Endothelial cell of umbilical vein (primary cell): ENCODE measurements around the gene ZNF516. TPM values are rescaled to one million over a fixed set of nuclear protein-coding genes. Genes with fewer than 3 reads are reported as not detected.

Experiments used
- BruUV-seq: library from RNA; stranded (reverse); fragments of 400-500 nt; replicated peaks from 2 replicates; lab custom pipeline; 2021; lab: Mats Ljungman, UMichigan
- CTCF ChIA-PET: fragments of 300-600, 350-600 bp; sonication (Branson Sonifier 250); formaldehyde crosslinking; loops from one replicate; lab custom pipeline; 2021; ENCODE audit warnings: antibody characterized with exemption, inconsistent platforms; lab: Charles Lee
- POLR2A ChIA-PET: fragments of 300-600, 350-600 bp; sonication (Branson Sonifier 250); formaldehyde crosslinking; loops from one replicate; lab custom pipeline; 2021; ENCODE audit warnings: antibody characterized with exemption, inconsistent platforms; lab: Charles Lee
- DNase-seq: peaks from one replicate; pipeline ENCODE4 v3.0.0-alpha.2; 2011; ENCODE audit warnings: low read depth, low spot score
- FAIRE-seq: peaks from 2 replicates; lab custom pipeline; 2011; peaks lifted over from hg19 to GRCh38; lab: Jason Lieb, UNC
- H2AFZ ChIP-seq: 2 replicates; pipeline ENCODE4 v1.6.0; 2012; ENCODE audit warnings: low read depth, low read length, control low read depth, inconsistent platforms
- H3K27ac ChIP-seq: 2 replicates; pipeline ENCODE4 v1.5.1; 2011; ENCODE audit warnings: low read depth, mild to moderate bottlenecking, control low read depth, low read length, moderate library complexity; ENCODE audit not compliant: insufficient read depth
- H3K27me3 ChIP-seq, 2 experiments: 2 replicates each; pipeline versions ENCODE4 v1.6.0 to v1.6.1; 2011; ENCODE audit warnings: low read length in 2 of 2, mixed read lengths in 1 of 2; ENCODE audit not compliant: control insufficient read depth in 2 of 2, insufficient read depth in 2 of 2
- H3K36me3 ChIP-seq, 2 experiments: 2 replicates in 1 of 2; 3 replicates in 1 of 2; pipeline ENCODE4 v1.5.1; 2011; ENCODE audit warnings: low read length in 2 of 2, mild to moderate bottlenecking in 1 of 2, moderate library complexity in 1 of 2; ENCODE audit not compliant: control insufficient read depth in 2 of 2, insufficient read depth in 2 of 2; ENCODE audit errors: extremely low read depth in 1 of 2
- H3K4me1 ChIP-seq: 3 replicates; pipeline ENCODE4 v1.5.1; 2011; ENCODE audit warnings: mild to moderate bottlenecking, low read length; ENCODE audit not compliant: control insufficient read depth, insufficient read depth; ENCODE audit errors: extremely low read depth
- H3K4me2 ChIP-seq: 2 replicates; pipeline ENCODE4 v1.6.1; 2011; ENCODE audit warnings: low read length, control low read depth, mixed read lengths; ENCODE audit not compliant: insufficient read depth
- H3K4me3 ChIP-seq, 3 experiments: fragments of 200-600 bp in 1 of 3; sonication (generic), shearing (Covaris generic) in 1 of 3; replicated peaks in 1 of 3; 2 replicates each; pipeline ENCODE4 v1.5.1; 2011 to 2016; ENCODE audit warnings: control low read depth in 3 of 3, low read length in 3 of 3, mild to moderate bottlenecking in 2 of 3, inconsistent platforms in 1 of 3, low read depth in 1 of 3, moderate library complexity in 1 of 3; ENCODE audit not compliant: insufficient read depth in 1 of 3
- H3K79me2 ChIP-seq: 2 replicates; pipeline ENCODE4 v1.6.0; 2012; ENCODE audit warnings: low read length, inconsistent platforms; ENCODE audit not compliant: control insufficient read depth, insufficient read depth
- H3K9ac ChIP-seq: replicated peaks from 2 replicates; pipeline ENCODE3; 2011; ENCODE audit warnings: low read length, control low read depth; ENCODE audit not compliant: insufficient read depth; ENCODE audit errors: extremely low read depth
- H3K9me1 ChIP-seq: replicated peaks from 3 replicates; pipeline ENCODE4 v1.6.0; 2011; ENCODE audit warnings: mild to moderate bottlenecking, low read length; ENCODE audit not compliant: control insufficient read depth, insufficient read depth; ENCODE audit errors: extremely low read depth
- H3K9me3 ChIP-seq: replicated peaks from 2 replicates; pipeline ENCODE4 v1.5.1; 2012; ENCODE audit warnings: low read length, inconsistent platforms; ENCODE audit not compliant: control insufficient read depth, insufficient read depth
- H4K20me1 ChIP-seq: replicated peaks from 2 replicates; pipeline ENCODE3; 2011; ENCODE audit warnings: mild to moderate bottlenecking, low read length; ENCODE audit not compliant: control insufficient read depth, insufficient read depth; ENCODE audit errors: extremely low read depth
- CTCF ChIP-seq, 2 donors: IDR thresholded peaks; 1 replicate in 1 of 2; 2 replicates in 1 of 2; pipeline ENCODE4 v1.5.1; 2011; ENCODE audit warnings: low read length in 2 of 2, mild to moderate bottlenecking in 2 of 2, moderate library complexity in 2 of 2, control low read depth in 1 of 2, inconsistent platforms in 1 of 2, low read depth in 1 of 2; ENCODE audit not compliant: insufficient read depth in 1 of 2; ENCODE audit errors: extremely low read depth in 1 of 2
- EZH2 ChIP-seq: IDR thresholded peaks from 2 replicates; pipeline ENCODE4 v1.6.1; 2012; ENCODE audit warnings: borderline replicate concordance, low read depth, mild to moderate bottlenecking, moderate library complexity, low read length, inconsistent platforms; ENCODE audit not compliant: severe bottlenecking
- FOS ChIP-seq: IDR thresholded peaks from 2 replicates; pipeline ENCODE4 v1.6.1; 2011; ENCODE audit warnings: mild to moderate bottlenecking, low read length, moderate library complexity, borderline replicate concordance; ENCODE audit not compliant: insufficient read depth
- GATA2 ChIP-seq: IDR thresholded peaks from 2 replicates; pipeline ENCODE4 v1.7.0; 2011; ENCODE audit warnings: low read depth, mild to moderate bottlenecking, moderate library complexity, mixed read lengths, low read length; ENCODE audit not compliant: insufficient read length, insufficient read depth
- JUN ChIP-seq: IDR thresholded peaks from 2 replicates; pipeline ENCODE4 v1.6.1; 2011; ENCODE audit warnings: borderline replicate concordance, low read depth; ENCODE audit not compliant: insufficient read length, insufficient read depth
- MAX ChIP-seq: IDR thresholded peaks from 2 replicates; pipeline ENCODE4 v1.6.1; 2011; ENCODE audit not compliant: insufficient read depth, insufficient read length
- MYC ChIP-seq: IDR thresholded peaks from one replicate; pipeline ENCODE4 v1.6.1; 2011; ENCODE audit warnings: mild to moderate bottlenecking, low read depth, low read length
- POLR2A ChIP-seq: IDR thresholded peaks from 2 replicates; pipeline ENCODE4 v1.6.1; 2012; ENCODE audit warnings: low read depth, mild to moderate bottlenecking, control low read depth, low read length
- POLR2AphosphoS5 ChIP-seq: IDR thresholded peaks from 2 replicates; pipeline ENCODE4 v1.6.1; 2012; ENCODE audit warnings: low read depth, mild to moderate bottlenecking, control low read depth, low read length, moderate library complexity; ENCODE audit not compliant: insufficient read depth
- dilution Hi-C: fragments of 300-500 bp; cut with MboI; formaldehyde crosslinking; loops from one replicate; pipeline ENCODE4 v1.15.0; 2019; ENCODE audit warnings: low sequenced_read_pairs; ENCODE audit not compliant: extremely low pct_ligation_motif_present
- intact Hi-C: fragments of 100-400 bp; cut with micrococcal nuclease; formaldehyde crosslinking; loops from one replicate; pipeline ENCODE4 v1.10.0; 2022
- polyA plus RNA-seq, 4 experiments: library from polyadenylated mRNA; depleted of rRNA in 3 of 4; stranded (reverse) in 3 of 4; unstranded in 1 of 4; fragments of >200 nt; gene quantifications; 2 replicates each; pipeline versions ENCODE4 v1.2.1 to v1.2.3, GENCODE V29; 2011 to 2012; ENCODE audit warnings: missing spikeins in 1 of 4
- total RNA-seq: library from RNA; stranded (reverse); gene quantifications from 2 replicates; pipeline ENCODE4 v1.2.3, GENCODE V29; 2021

Gene ZNF516
- total and polyA plus RNA-seq, 2 donors (not counting 3 experiments of a cell fraction or from before 2014, with no cell fraction given) = 3.6 to 19.1 TPM

GRCh38 chr18:76433788-76434187 lies 61.3 kb downstream of the ZNF516 start:
- Histone ChIP-seq H4K20me1 (no peaks in the 10 kb centered on the region), H3K79me2 (no peaks in the 10 kb centered on the region), H3K36me3 (no peaks in the 10 kb centered on the region), H3K9me1 (no peaks in the 10 kb centered on the region), H3K27ac (no peak overlapping the region), H3K9me3 (no peaks in the 10 kb centered on the region), H3K4me1 (no peaks in the 10 kb centered on the region), H3K4me2 (no peak overlapping the region), H3K27me3 (no peaks in the 10 kb centered on the region), H3K9ac (no peak overlapping the region), H2AFZ (no peak overlapping the region), H3K4me3 (no peak overlapping the region)
- dilution Hi-C loops (no loop called here), intact Hi-C loops (no loop called here)
- BruUV-seq = no TSS peak
- DNase-seq (no peak), FAIRE-seq (no peak)
- ChIA-PET POLR2A (no interaction called here), CTCF (no interaction called here)
- TF ChIP-seq MAX (no peak), EZH2 (no peak), GATA2 (no peak), MYC (no peak)

- DNase-seq = no peak
- H3K36me3 ChIP-seq = no peaks in the 10 kb centered on the region
- no peaks in the 10 kb centered on the region for H3K79me2 ChIP-seq
- no peak overlapping the region for H3K27ac ChIP-seq
- H3K9me1 ChIP-seq = no peaks in the 10 kb centered on the region
- H3K4me1 ChIP-seq = no peaks in the 10 kb centered on the region
- no TSS peak for BruUV-seq
- H3K4me2 ChIP-seq = no peak overlapping the region
- H3K27me3 ChIP-seq = no peaks in the 10 kb centered on the region
- ChIA-PET POLR2A (no interaction called here), CTCF (no interaction called here)
- no peaks in the 10 kb centered on the region for H3K9me3 ChIP-seq
- no peak for FAIRE-seq
- intact Hi-C loops (no loop called here), dilution Hi-C loops (no loop called here)
- H2AFZ ChIP-seq = no peak overlapping the region
- TF ChIP-seq CTCF (IDR thresholded peaks at IDR 0.05; ENCODE audit: extremely low read depth in 1 of 2, insufficient read depth in 1 of 2, low read depth in 1 of 2, low read length in 2 of 2) (no peak), JUN (no peak), POLR2AphosphoS5 (no peak), MYC (no peak), GATA2 (no peak), FOS (no peak), POLR2A (no peak), MAX (no peak), EZH2 (no peak)
- no peak overlapping the region for H3K4me3 ChIP-seq
- H4K20me1 ChIP-seq = no peaks in the 10 kb centered on the region
- H3K9ac ChIP-seq = no peak overlapping the region
These were observed 61.9 kb downstream of the ZNF516 start for GRCh38 chr18:76432970-76433767.
